ENCODE measurements around the gene CEP70. TPM values are rescaled to one million over a fixed set of nuclear protein-coding genes. Genes with fewer than 3 reads are reported as not detected.

CEP70 gene
- total RNA-seq, 4 donors from 2014 or later: 11.4 to 43.3 (median 16.1) TPM

DNA sequence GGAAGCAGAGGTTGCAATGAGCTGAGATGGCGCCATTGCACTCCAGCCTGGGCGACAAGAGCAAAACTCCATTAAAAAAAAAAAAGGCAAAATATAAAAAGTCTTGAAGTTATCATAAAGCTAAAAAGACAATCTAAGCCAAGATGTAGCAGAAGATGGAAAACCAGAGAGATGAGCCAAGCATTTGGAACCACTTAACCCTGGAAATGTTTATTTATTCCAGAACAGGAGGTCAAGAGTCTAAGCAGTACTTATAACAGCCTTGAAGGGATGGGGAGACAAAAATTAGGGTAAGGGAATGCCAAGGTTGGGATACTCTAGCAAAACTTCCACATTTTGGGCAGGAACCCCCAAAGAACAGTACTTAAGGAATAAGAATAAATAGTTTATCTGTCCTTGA, 44.6 kb upstream of the CEP70 start:
- TF ChIP-seq CTCF (IDR thresholded peaks at IDR 0.05): no peak
- TF ChIP-seq POLR2A (IDR thresholded peaks at IDR 0.05): no peak
- Histone ChIP-seq H3K36me3 (peaks cover 0 to 7% (median 0%) of the 10 kb centered on the region in 3 donors), H3K9me3 (peaks cover 0 to 15% (median 9%) of the 10 kb centered on the region in 3 donors), H3K4me3 (no peak overlapping the region), H3K4me1 (no peaks in the 10 kb centered on the region), H3K27me3 (no peaks in the 10 kb centered on the region), H3K27ac (no peak overlapping the region)
- DNase-seq: no peak
- WGBS, 2 donors: 90 to 95% methylated on average over 2 of the region's 2 CpGs
- intact Hi-C loops (cut with DNase I): no loop called here

- 72 to 75% methylated on average over 6 of the region's 6 CpGs for WGBS, 2 donors
- H3K27ac ChIP-seq: no peak overlapping the region
- TF ChIP-seq CTCF (IDR thresholded peaks at IDR 0.05) (no peak), POLR2A (IDR thresholded peaks at IDR 0.05) (no peak)
- DNase-seq: no peak
- H3K9me3 ChIP-seq: no peaks in the 10 kb centered on the region
- H3K4me3 ChIP-seq: no peak overlapping the region
- intact Hi-C loops (cut with DNase I): no loop called here
- H3K27me3 ChIP-seq: no peaks in the 10 kb centered on the region
- H3K4me1 ChIP-seq: peaks cover 0 to 11% (median 0%) of the 10 kb centered on the region in 3 donors
- peaks cover 0 to 43% (median 0%) of the 10 kb centered on the region in 3 donors for H3K36me3 ChIP-seq
Observed at GRCh38 chr3:138629526-138629925, 35.5 kb upstream of the CEP70 start.

DNA sequence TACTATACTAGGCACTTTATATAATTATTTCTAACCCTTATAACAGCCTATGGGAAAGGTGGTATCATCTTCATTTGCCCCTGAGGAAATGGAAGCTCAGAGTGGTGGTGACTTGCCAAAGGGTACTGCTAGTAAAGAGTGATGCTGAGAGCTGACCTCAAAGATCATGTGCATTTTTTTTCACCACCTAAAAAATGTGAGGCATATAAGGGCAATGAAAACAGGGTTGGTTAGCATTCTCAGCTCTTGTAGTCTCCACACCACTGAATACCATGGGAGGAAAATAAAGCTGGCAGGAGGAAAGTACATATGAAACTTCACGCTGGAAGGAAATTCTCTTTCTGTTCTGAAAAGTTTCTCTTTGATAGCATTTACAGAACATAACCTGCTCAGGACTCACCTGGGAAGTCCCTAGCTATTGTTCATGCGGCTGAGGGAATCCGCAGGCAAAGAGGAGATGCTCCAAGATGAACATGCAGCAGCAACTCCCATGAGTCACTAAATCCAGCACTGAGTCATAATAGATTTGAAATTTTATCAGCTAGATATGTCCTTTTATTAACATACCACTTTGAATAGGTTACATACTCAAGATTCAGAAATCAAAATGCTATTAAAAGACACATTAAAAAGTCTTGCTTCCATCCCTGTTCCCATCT, 31.8 kb upstream of the CEP70 start:
- intact Hi-C loops (cut with DNase I): no loop called here
- no peak for DNase-seq
- TF ChIP-seq CTCF (IDR thresholded peaks at IDR 0.05): no peak
- no peak for TF ChIP-seq POLR2A (IDR thresholded peaks at IDR 0.05)
- Histone ChIP-seq H3K27me3 (no peaks in the 10 kb centered on the region), H3K27ac (no peak overlapping the region), H3K4me3 (no peak overlapping the region), H3K36me3 (peaks cover 0 to 28% (median 0%) of the 10 kb centered on the region in 3 donors), H3K9me3 (no peaks in the 10 kb centered on the region), H3K4me1 (peaks cover 0 to 11% (median 0%) of the 10 kb centered on the region in 3 donors)
- WGBS, 2 donors: 43 to 78% methylated on average over 3 of the region's 3 CpGs

- TF ChIP-seq CTCF (IDR thresholded peaks at IDR 0.05): no peak
- no peak for TF ChIP-seq POLR2A (IDR thresholded peaks at IDR 0.05)
- Histone ChIP-seq H3K4me3 (no peak overlapping the region), H3K27me3 (no peaks in the 10 kb centered on the region), H3K27ac (no peak overlapping the region), H3K4me1 (peaks cover 0 to 11% (median 0%) of the 10 kb centered on the region in 3 donors), H3K9me3 (no peaks in the 10 kb centered on the region), H3K36me3 (peaks cover 0 to 17% (median 0%) of the 10 kb centered on the region in 3 donors)
- intact Hi-C loops (cut with DNase I): no loop called here
- DNase-seq: no peak
Observed at GRCh38 chr3:138624518-138624917, 30.5 kb upstream of the CEP70 start.

DNA sequence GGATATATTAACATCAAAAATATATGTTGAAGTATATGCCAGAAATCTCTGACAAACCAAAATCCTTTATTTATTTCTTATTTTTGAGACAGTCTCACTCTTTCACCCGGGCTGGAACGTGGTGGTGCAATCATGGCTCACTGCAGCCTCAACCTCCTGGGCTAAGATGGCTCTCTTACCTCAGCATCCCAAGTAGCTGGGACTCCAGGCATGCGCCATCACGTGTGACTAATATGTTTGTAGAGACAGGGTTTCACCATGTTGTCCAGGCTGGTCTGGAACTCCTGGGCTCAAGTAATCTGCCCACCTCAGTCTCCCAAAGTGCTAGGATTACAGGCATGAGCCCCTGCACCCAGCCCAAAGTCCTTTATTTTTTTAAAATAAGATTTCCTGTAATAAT, 26.4 kb upstream of the CEP70 start:
- DNase-seq: no peak
- Histone ChIP-seq H3K4me3 (no peak overlapping the region), H3K4me1 (peaks cover 0 to under 1% (median 0%) of the 10 kb centered on the region in 3 donors), H3K36me3 (peaks cover 0 to 14% (median 0%) of the 10 kb centered on the region in 3 donors), H3K27me3 (no peaks in the 10 kb centered on the region), H3K9me3 (no peaks in the 10 kb centered on the region), H3K27ac (no peak overlapping the region)
- intact Hi-C loops (cut with DNase I): no loop called here
- 86 to 88% methylated on average over 4 of the region's 4 CpGs for WGBS, 2 donors
- TF ChIP-seq POLR2A (IDR thresholded peaks at IDR 0.05) (no peak), CTCF (IDR thresholded peaks at IDR 0.05) (no peak)
